Measurements from ENCODE around the gene HHAT. TPM values are rescaled to one million over a fixed set of nuclear protein-coding genes. Genes with fewer than 3 reads are reported as not detected.

The HHAT gene
- total RNA-seq, 1 donor from 2014 or later = 13.7 TPM

GRCh38 chr1:210363119-210363518, 34.4 kb downstream of the HHAT start:
- TF ChIP-seq CTCF (conservative IDR thresholded peaks at IDR 0.05; ENCODE audit: low read depth, low read length) = no peak
- no peak overlapping the region for H3K4me3 ChIP-seq (ENCODE audit: low read depth, low read length)
- no peak for DNase-seq (ENCODE audit: low read depth)

GRCh38 chr1:210364479-210364878, 35.8 kb downstream of the HHAT start:
- no peak for TF ChIP-seq CTCF (conservative IDR thresholded peaks at IDR 0.05; ENCODE audit: low read depth, low read length)
- DNase-seq (ENCODE audit: low read depth) = no peak

GRCh38 chr1:210366767-210367166, 38.1 kb downstream of the HHAT start:
- no peak for TF ChIP-seq CTCF (conservative IDR thresholded peaks at IDR 0.05; ENCODE audit: low read depth, low read length)
- no peak for DNase-seq (ENCODE audit: low read depth)
- H3K4me3 ChIP-seq (ENCODE audit: low read depth, low read length) = no peak overlapping the region

More at GRCh38 chr1:210364479-210364878, 35.8 kb downstream of the HHAT start:
- H3K4me3 ChIP-seq (ENCODE audit: low read depth, low read length) = no peak overlapping the region

GRCh38 chr1:210367566-210367965, 38.9 kb downstream of the HHAT start:
- no peak for DNase-seq (ENCODE audit: low read depth)
- no peak for TF ChIP-seq CTCF (conservative IDR thresholded peaks at IDR 0.05; ENCODE audit: low read depth, low read length)

GRCh38 chr1:210369425-210369824, 40.7 kb downstream of the HHAT start:
- no peak for TF ChIP-seq CTCF (conservative IDR thresholded peaks at IDR 0.05; ENCODE audit: low read depth, low read length)
- DNase-seq (ENCODE audit: low read depth) = no peak
- H3K4me3 ChIP-seq (ENCODE audit: low read depth, low read length) = no peak overlapping the region

More at GRCh38 chr1:210367566-210367965, 38.9 kb downstream of the HHAT start:
- H3K4me3 ChIP-seq (ENCODE audit: low read depth, low read length) = no peak overlapping the region

GRCh38 chr1:210371916-210372315, 43.2 kb downstream of the HHAT start:
- H3K4me3 ChIP-seq (ENCODE audit: low read depth, low read length) = no peak overlapping the region
- DNase-seq (ENCODE audit: low read depth) = no peak
- no peak for TF ChIP-seq CTCF (conservative IDR thresholded peaks at IDR 0.05; ENCODE audit: low read depth, low read length)

- H3K4me3 ChIP-seq (ENCODE audit: low read depth, low read length) = no peak overlapping the region
- TF ChIP-seq CTCF (conservative IDR thresholded peaks at IDR 0.05; ENCODE audit: low read depth, low read length) = no peak
- DNase-seq (ENCODE audit: low read depth) = no peak
Observed at GRCh38 chr1:210372491-210372890, 43.8 kb downstream of the HHAT start.

Measured in epithelial cell of proximal tubule (primary cell).